ENCODE data around the gene TMEM161A.

The TMEM161A gene

DNA sequence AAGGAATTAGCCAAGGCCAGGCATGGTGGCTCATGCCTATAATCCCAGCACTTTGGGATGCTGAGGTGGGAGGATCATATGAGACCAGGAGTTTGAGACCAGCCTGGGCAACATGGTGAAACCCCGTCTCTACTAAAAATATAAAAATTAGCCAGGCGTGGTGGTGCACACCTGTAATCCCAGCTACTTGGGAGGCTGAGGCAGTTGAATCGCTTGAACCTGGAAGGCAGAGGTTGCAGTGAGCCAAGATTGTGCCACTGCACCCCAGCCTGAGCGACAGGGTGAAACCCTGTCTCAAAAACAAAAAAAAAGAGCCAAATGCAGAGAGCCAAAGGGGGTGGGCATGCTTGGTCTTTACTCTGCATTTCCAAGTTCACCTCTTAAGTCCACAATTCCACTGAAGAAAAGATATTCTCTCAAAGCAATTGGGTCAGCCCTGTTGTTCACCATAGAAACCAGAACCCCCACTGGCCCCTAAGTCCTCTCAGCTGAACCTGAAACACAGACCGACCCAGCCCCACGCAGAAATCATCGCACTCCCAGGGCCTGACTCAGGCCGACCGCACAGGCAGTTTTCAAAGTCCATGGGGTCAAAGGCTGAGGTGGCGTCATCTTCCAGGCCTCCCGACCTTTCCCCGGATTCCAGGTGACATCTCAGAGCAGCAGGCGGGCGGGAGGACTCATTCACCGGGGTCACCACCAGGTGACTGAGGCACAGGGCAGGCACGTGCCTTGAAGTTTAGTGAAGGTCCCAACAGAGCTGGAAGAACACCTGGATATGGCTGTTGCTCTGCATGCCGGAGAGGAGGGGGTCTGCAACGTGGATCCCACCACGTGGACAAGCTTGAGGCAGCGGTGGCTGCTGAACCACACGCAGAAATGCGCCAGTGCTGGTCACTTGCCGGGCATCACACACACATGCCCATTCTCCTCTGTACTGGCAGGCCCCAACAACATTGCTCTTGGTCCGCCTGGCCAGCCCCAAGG lies 41.3 kb downstream of the TMEM161A start:
- DNase-seq: no peak

DNA sequence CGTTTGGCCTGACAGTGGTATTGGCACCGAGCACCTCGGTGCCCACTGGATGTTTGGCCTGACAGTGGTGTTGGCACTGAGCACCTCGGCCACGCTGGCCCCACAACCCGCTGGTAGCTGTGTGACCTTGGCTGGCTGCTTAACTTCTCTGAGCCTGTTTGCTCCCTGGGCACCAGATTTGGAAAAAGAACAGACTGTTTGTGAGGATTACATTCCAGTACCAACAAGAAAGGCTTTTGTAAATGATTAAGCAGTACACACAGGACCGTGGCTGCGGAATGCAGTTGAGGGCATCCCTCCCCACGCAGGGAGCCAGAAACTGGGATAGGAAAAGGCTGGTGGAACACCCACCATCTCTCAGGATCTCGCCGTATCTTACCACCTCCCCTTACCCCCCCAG lies 42.6 kb downstream of the TMEM161A start:
- DNase-seq: no peak

DNA sequence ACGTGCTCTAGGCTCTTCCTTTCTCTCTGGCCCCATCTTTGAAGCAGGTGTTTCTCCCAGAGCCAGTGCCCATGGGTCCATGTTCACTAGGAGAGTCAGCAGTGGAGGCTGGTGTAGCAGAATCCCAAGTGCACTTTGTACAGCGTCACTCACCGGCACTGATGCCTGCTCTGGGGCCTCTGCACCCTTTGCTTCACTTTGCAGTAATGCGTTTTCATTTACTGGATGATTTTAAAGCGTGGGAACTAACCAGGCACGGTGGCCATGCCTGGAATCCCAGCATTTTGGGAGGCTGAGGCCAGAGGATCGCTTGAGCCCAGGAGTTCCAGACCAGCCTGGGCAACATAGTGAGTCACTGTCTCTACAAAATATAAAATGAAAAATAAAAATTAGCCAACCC lies 43.8 kb downstream of the TMEM161A start:
- DNase-seq: no peak

- no peak for DNase-seq
Observed at GRCh38 chr19:19087676-19088075, 50.6 kb downstream of the TMEM161A start.

- DNase-seq: no peak
Observed at GRCh38 chr19:19083413-19084178, 54.7 kb downstream of the TMEM161A start.

- DNase-seq: no peak
Observed at GRCh38 chr19:19081642-19082151, 56.6 kb downstream of the TMEM161A start.

DNA sequence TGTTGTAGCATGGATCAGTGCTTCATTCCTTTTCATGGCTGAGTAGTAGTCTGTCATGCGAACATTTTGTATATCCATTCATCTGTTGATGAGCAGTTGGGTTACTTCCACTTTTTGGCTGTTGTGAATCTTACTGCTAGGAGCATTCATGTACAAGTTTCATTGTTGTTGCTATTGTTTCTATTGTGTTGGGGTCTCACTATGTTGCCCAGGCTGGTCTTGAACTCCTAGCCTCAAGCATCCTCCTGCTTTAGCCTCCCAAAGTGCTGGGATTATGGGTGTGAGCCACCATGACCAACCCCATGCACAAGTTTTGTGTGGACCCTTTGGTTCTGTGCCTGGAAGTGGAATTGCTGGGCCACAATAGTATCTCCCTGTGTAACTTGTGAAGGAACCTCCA lies 58.7 kb downstream of the TMEM161A start:
- no peak for DNase-seq

GRCh38 chr19:19078801-19079200 lies 59.5 kb downstream of the TMEM161A start:
- DNase-seq: no peak

DNA sequence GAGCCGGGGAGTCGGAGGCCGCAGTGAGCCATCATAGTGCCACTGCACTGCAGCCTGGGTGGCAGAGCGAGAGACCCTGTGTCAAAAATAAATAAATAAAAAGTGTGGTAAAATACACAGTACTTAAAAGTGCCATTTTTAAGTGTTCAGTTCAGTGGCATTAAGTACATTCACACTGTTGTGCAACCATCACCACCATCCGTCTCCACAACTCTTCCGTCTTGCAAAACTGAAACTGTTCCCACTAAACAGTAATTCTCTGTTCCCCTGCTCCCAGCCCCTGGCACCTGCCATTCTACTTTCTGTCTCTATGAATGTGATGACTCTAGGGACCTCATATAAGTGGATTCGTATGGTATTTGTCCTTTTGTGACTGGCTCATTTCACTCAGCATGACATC lies 61.2 kb downstream of the TMEM161A start:
- DNase-seq: no peak

DNA sequence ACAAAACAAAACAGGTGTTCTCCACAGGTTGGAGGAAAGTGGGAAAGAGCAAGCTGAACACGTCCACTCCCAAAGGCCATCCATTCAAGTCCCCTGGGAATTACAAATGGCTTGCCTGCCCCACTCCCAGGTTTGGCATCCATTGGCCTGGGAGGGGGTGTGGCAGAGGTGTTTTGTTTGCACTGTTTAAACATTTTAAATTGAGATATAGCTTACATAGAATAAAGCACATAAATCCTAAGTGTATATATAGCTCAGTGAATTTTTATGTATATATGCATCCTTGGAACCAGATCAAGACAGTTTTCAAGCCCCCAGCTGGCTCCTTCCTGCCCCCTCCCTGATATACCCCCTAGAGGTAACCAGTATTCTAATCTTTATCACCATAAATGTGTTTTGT lies 61.8 kb downstream of the TMEM161A start:
- DNase-seq: no peak

DNA sequence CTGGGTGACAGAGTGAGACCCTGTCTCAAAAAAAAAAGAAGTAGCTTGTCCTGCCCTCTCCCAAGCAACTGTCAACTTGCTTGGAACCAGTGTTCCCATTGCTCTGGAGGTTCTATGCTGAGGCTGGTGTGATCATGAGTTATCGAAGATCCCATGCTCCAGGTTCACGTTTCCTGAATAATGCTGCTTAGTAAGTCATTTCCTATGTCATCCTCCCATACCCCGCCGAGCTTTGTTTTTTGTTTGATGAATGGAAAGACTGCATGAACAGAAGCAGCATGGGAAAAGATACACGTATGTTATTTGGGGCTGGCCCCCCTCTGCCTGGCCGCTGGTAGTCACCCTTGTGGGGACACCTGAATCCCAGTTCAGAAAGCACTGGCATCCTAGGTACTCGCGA lies 63.2 kb downstream of the TMEM161A start:
- DNase-seq: no peak

DNA sequence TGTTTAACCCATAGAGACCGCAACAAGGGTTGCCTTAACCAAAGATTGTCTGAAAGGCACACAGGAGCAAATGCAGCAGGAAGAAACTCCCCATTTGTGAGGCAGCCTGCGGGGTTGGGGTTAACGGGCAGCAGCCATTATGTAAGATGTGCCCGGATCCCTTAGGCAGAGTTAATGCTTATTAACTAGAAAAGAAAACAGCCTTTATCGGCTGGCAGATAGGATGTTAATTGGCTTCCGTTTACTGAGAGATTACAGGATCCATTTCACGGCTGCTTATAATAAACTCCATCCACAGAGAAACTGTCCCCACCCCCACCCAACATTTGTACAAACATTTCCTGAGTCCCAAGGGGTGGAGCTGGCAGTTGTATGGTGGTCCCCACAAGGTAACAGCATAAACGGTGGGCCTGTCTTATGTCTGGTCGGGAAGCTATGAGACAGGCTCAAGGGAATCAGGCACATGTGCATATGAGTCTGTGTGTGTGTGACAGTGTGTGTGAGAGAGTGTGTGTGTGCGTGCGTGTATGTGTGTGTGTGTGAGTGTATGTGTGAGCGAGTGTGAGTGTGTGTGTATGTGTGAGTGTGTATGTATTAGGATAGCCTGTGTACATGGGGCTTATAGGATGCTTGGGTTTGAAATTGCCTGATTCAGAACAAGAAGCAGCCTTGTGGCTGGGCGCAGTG lies 63.9 kb downstream of the TMEM161A start:
- DNase-seq: no peak

GRCh38 chr19:19071897-19072296 lies 66.4 kb downstream of the TMEM161A start:
- no peak for DNase-seq

Measured in activated CD4-positive, alpha-beta T cell treated with anti-CD3 and anti-CD28 coated beads for 48 hours (primary cell).